ENCODE measurements around the gene SNRNP25.

SNRNP25 gene

GRCh38 chr16:38941-39892, 14.4 kb upstream of the SNRNP25 start:
- TF ChIP-seq FOXP2 (optimal IDR thresholded peaks at IDR 0.05; ENCODE audit: borderline replicate concordance, extremely low read depth, extremely low read length, insufficient read depth): no peak
- TF ChIP-seq REST (IDR thresholded peaks at IDR 0.05; ENCODE audit: insufficient read depth in 1 of 2, low read depth in 2 of 2, low read length in 2 of 2): no peak
- peak; percentile 11; the same call in 1 of the 2 replicates for TF ChIP-seq POLR2AphosphoS5 (IDR thresholded peaks at IDR 0.05; ENCODE audit: low read depth, low read length)
- no peak for TF ChIP-seq SIN3A (IDR thresholded peaks at IDR 0.05; ENCODE audit: borderline replicate concordance, insufficient read depth, low read length)
- TF ChIP-seq TAF1 (IDR thresholded peaks at IDR 0.05; ENCODE audit: borderline replicate concordance, insufficient read depth, low read length): no peak

GRCh38 chr16:41439-42068, 12.1 kb upstream of the SNRNP25 start:
- TF ChIP-seq SIN3A (IDR thresholded peaks at IDR 0.05; ENCODE audit: borderline replicate concordance, insufficient read depth, low read length) (no peak), TAF1 (IDR thresholded peaks at IDR 0.05; ENCODE audit: borderline replicate concordance, insufficient read depth, low read length) (no peak), FOXP2 (optimal IDR thresholded peaks at IDR 0.05; ENCODE audit: borderline replicate concordance, extremely low read depth, extremely low read length, insufficient read depth) (no peak), REST (IDR thresholded peaks at IDR 0.05; ENCODE audit: insufficient read depth in 1 of 2, low read depth in 2 of 2, low read length in 2 of 2) (no peak), POLR2AphosphoS5 (IDR thresholded peaks at IDR 0.05; ENCODE audit: low read depth, low read length) (no peak)

GRCh38 chr16:42069-42457, 11.6 kb upstream of the SNRNP25 start:
- no peak for TF ChIP-seq SIN3A (IDR thresholded peaks at IDR 0.05; ENCODE audit: borderline replicate concordance, insufficient read depth, low read length)
- TF ChIP-seq TAF1 (IDR thresholded peaks at IDR 0.05; ENCODE audit: borderline replicate concordance, insufficient read depth, low read length): no peak
- TF ChIP-seq FOXP2 (optimal IDR thresholded peaks at IDR 0.05; ENCODE audit: borderline replicate concordance, extremely low read depth, extremely low read length, insufficient read depth): no peak
- no peak for TF ChIP-seq REST (IDR thresholded peaks at IDR 0.05; ENCODE audit: insufficient read depth in 1 of 2, low read depth in 2 of 2, low read length in 2 of 2)
- no peak for TF ChIP-seq POLR2AphosphoS5 (IDR thresholded peaks at IDR 0.05; ENCODE audit: low read depth, low read length)

GRCh38 chr16:42691-43090, 10.9 kb upstream of the SNRNP25 start:
- TF ChIP-seq SIN3A (IDR thresholded peaks at IDR 0.05; ENCODE audit: borderline replicate concordance, insufficient read depth, low read length) (no peak), REST (IDR thresholded peaks at IDR 0.05; ENCODE audit: insufficient read depth in 1 of 2, low read depth in 2 of 2, low read length in 2 of 2) (no peak), FOXP2 (optimal IDR thresholded peaks at IDR 0.05; ENCODE audit: borderline replicate concordance, extremely low read depth, extremely low read length, insufficient read depth) (no peak), TAF1 (IDR thresholded peaks at IDR 0.05; ENCODE audit: borderline replicate concordance, insufficient read depth, low read length) (no peak), POLR2AphosphoS5 (IDR thresholded peaks at IDR 0.05; ENCODE audit: low read depth, low read length) (no peak)
